Upper lobe of right lung (tissue), 1 donor: Measurements from ENCODE around the gene BRINP3. TPM values are rescaled to one million over a fixed set of nuclear protein-coding genes. Genes with fewer than 3 reads are reported as not detected.

Experiments
- ATAC-seq: fragments of 200-7000 bp; cut with Tn5 transposase; one replicate; pipeline ENCODE4 v1.9.1; 2020; ENCODE audit warnings: mild to moderate bottlenecking, moderate library complexity
- DNase-seq: peaks from one replicate; pipeline ENCODE4 v3.0.0-alpha.2; 2020
- H3K27ac ChIP-seq: fragments of 200-600 bp; one replicate; pipeline ENCODE4 v1.8.0; 2022
- H3K27me3 ChIP-seq: fragments of 200-600 bp; one replicate; pipeline ENCODE4 v1.8.0; 2022; ENCODE audit warnings: mild to moderate bottlenecking
- H3K36me3 ChIP-seq: fragments of 200-600 bp; one replicate; pipeline ENCODE4 v1.8.0; 2022
- H3K4me1 ChIP-seq: fragments of 200-600 bp; one replicate; pipeline ENCODE4 v1.8.0; 2022
- H3K4me3 ChIP-seq: fragments of 200-600 bp; one replicate; pipeline ENCODE4 v1.8.0; 2022; ENCODE audit warnings: mild to moderate bottlenecking
- H3K9me3 ChIP-seq: fragments of 200-600 bp; one replicate; pipeline ENCODE4 v1.8.0; 2022
- CTCF ChIP-seq: fragments of 200-600 bp; IDR thresholded peaks from one replicate; pipeline ENCODE4 v1.8.0; 2022; ENCODE audit warnings: antibody characterized with exemption
- intact Hi-C: fragments of 100-400 bp; cut with DNase I; formaldehyde crosslinking; loops from one replicate; pipeline ENCODE4 v1.11.0; 2022
- total RNA-seq: library from RNA; stranded (reverse); fragmentation: NEBNext Ultra II Directional; extraction: Animal tissue kit (Norgen Biotek cat#: 25700); gene quantifications from one replicate; pipeline ENCODE4 v1.2.1, GENCODE V29; 2021
- donor health status: DM: no; HTN: yes; CAD: no; lungs with severe emphysema.

The BRINP3 gene
- total RNA-seq, 1 donor from 2014 or later: 1.2 TPM

- H3K4me1 ChIP-seq: no peaks in the 10 kb centered on the region
- H3K4me3 ChIP-seq: no peak overlapping the region
- H3K9me3 ChIP-seq: no peaks in the 10 kb centered on the region
- DNase-seq: no peak
- no peaks in the 10 kb centered on the region for H3K27me3 ChIP-seq
- no peak overlapping the region for H3K27ac ChIP-seq
- no peak for ATAC-seq
- intact Hi-C loops: no loop called here
- no peaks in the 10 kb centered on the region for H3K36me3 ChIP-seq
- TF ChIP-seq CTCF: no peak
Measured at GRCh38 chr1:190243056-190243455, 234.6 kb downstream of the BRINP3 start.

- intact Hi-C loops: no loop called here
- Histone ChIP-seq H3K36me3 (no peaks in the 10 kb centered on the region), H3K4me1 (no peaks in the 10 kb centered on the region), H3K4me3 (no peak overlapping the region), H3K9me3 (no peaks in the 10 kb centered on the region), H3K27me3 (no peaks in the 10 kb centered on the region), H3K27ac (no peak overlapping the region)
- DNase-seq (no peak), ATAC-seq (no peak)
- TF ChIP-seq CTCF: no peak
Measured at GRCh38 chr1:190226006-190226405, 251.7 kb downstream of the BRINP3 start.

GRCh38 chr1:190212450-190212849 lies 265.2 kb downstream of the BRINP3 start:
- H3K4me3 ChIP-seq: no peak overlapping the region
- no peaks in the 10 kb centered on the region for H3K9me3 ChIP-seq
- H3K36me3 ChIP-seq: no peaks in the 10 kb centered on the region
- ATAC-seq (no peak), DNase-seq (no peak)
- H3K27ac ChIP-seq: no peak overlapping the region
- no peaks in the 10 kb centered on the region for H3K4me1 ChIP-seq
- intact Hi-C loops: no loop called here
- TF ChIP-seq CTCF: no peak
- no peaks in the 10 kb centered on the region for H3K27me3 ChIP-seq

GRCh38 chr1:190207733-190208132 lies 269.9 kb downstream of the BRINP3 start:
- intact Hi-C loops: no loop called here
- Histone ChIP-seq H3K36me3 (no peaks in the 10 kb centered on the region), H3K4me1 (no peaks in the 10 kb centered on the region), H3K4me3 (no peak overlapping the region), H3K9me3 (no peaks in the 10 kb centered on the region), H3K27ac (no peak overlapping the region), H3K27me3 (no peaks in the 10 kb centered on the region)
- DNase-seq (no peak), ATAC-seq (no peak)
- no peak for TF ChIP-seq CTCF

GRCh38 chr1:190205713-190206112 lies 272.0 kb downstream of the BRINP3 start:
- Histone ChIP-seq H3K36me3 (no peaks in the 10 kb centered on the region), H3K27ac (no peak overlapping the region), H3K9me3 (no peaks in the 10 kb centered on the region), H3K27me3 (no peaks in the 10 kb centered on the region), H3K4me1 (no peaks in the 10 kb centered on the region), H3K4me3 (no peak overlapping the region)
- intact Hi-C loops: no loop called here
- ATAC-seq (no peak), DNase-seq (no peak)
- no peak for TF ChIP-seq CTCF

- no peaks in the 10 kb centered on the region for H3K27me3 ChIP-seq
- H3K36me3 ChIP-seq: no peaks in the 10 kb centered on the region
- H3K4me3 ChIP-seq: no peak overlapping the region
- DNase-seq (no peak), ATAC-seq (no peak)
- intact Hi-C loops: no loop called here
- H3K9me3 ChIP-seq: no peaks in the 10 kb centered on the region
- H3K4me1 ChIP-seq: no peaks in the 10 kb centered on the region
- TF ChIP-seq CTCF: no peak
- no peak overlapping the region for H3K27ac ChIP-seq
Measured at GRCh38 chr1:190196020-190196419, 281.6 kb downstream of the BRINP3 start.
